H1 (cell line): ENCODE results near the gene COMMD1. TPM values are rescaled to one million over a fixed set of nuclear protein-coding genes. Genes with fewer than 3 reads are reported as not detected.

Experiments
- CTCF ChIA-PET: fragments of 300-600 bp; sonication (Branson Sonifier 250); formaldehyde crosslinking; loops from one replicate; lab custom pipeline; 2021; ENCODE audit not compliant: partially characterized antibody; lab: Charles Lee
- POLR2A ChIA-PET: fragments of 300-600 bp; sonication (Branson Sonifier 250); formaldehyde crosslinking; loops from one replicate; lab custom pipeline; 2021; ENCODE audit warnings: inconsistent platforms; ENCODE audit not compliant: partially characterized antibody; lab: Charles Lee
- DNase-seq, 2 experiments: peaks; one replicate each; pipeline versions ENCODE4 v3.0.0 to v3.0.0-alpha.2; 2010 to 2022; ENCODE audit warnings: low spot score in 2 of 2, low read depth in 1 of 2, mixed read lengths in 1 of 2
- FAIRE-seq: peaks from 2 replicates; lab custom pipeline; 2011; peaks lifted over from hg19 to GRCh38; lab: Jason Lieb, UNC
- H2AFZ ChIP-seq: 2 replicates; pipeline ENCODE4 v1.8.1; 2012; ENCODE audit warnings: low read length, inconsistent platforms
- H2AK5ac ChIP-seq: 2 replicates; pipeline ENCODE4 v1.6.1; 2013; ENCODE audit warnings: low read depth, low read length
- H2BK120ac ChIP-seq: replicated peaks from 2 replicates; pipeline ENCODE3; 2013; ENCODE audit warnings: low read depth, low read length, inconsistent platforms
- H2BK12ac ChIP-seq: 2 replicates; pipeline ENCODE4 v1.6.1; 2013; ENCODE audit warnings: low read depth, low read length
- H2BK15ac ChIP-seq: 2 replicates; pipeline ENCODE4 v1.6.1; 2013; ENCODE audit warnings: low read length
- H2BK20ac ChIP-seq: 2 replicates; pipeline ENCODE4 v1.6.1; 2013; ENCODE audit warnings: low read length
- H2BK5ac ChIP-seq: 2 replicates; pipeline ENCODE4 v1.6.1; 2013; ENCODE audit warnings: low read depth, low read length
- H3K14ac ChIP-seq: 2 replicates; pipeline ENCODE4 v1.6.1; 2013; ENCODE audit warnings: inconsistent platforms; ENCODE audit not compliant: insufficient read length
- H3K18ac ChIP-seq: 2 replicates; pipeline ENCODE4 v1.6.1; 2013; ENCODE audit warnings: low read length; ENCODE audit errors: extremely low read depth
- H3K23ac ChIP-seq: 2 replicates; pipeline ENCODE4 v1.6.1; 2013; ENCODE audit warnings: inconsistent platforms; ENCODE audit not compliant: insufficient read length
- H3K23me2 ChIP-seq: 2 replicates; pipeline ENCODE4 v1.6.1; 2013; ENCODE audit warnings: low read depth, low read length
- H3K27ac ChIP-seq: 2 replicates; pipeline ENCODE4 v1.6.1; 2011; ENCODE audit warnings: low read depth, low read length, inconsistent platforms
- H3K27me3 ChIP-seq, 4 experiments: replicated peaks in 1 of 4; 1 replicate in 1 of 4; 2 replicates in 3 of 4; pipeline versions ENCODE4 v1.6.1 to v1.8.1; 2011 to 2013; ENCODE audit warnings: low read length in 3 of 4, mild to moderate bottlenecking in 3 of 4, inconsistent platforms in 2 of 4, mixed read lengths in 2 of 4, moderate library complexity in 1 of 4; ENCODE audit not compliant: control insufficient read depth in 3 of 4, insufficient read depth in 3 of 4; ENCODE audit errors: extremely low read depth in 1 of 4
- H3K36me3 ChIP-seq, 4 experiments: 2 replicates each; pipeline versions ENCODE4 v1.6.1 to v1.8.1; 2011 to 2013; ENCODE audit warnings: mild to moderate bottlenecking in 4 of 4, low read length in 3 of 4, moderate library complexity in 2 of 4, control low read depth in 1 of 4, inconsistent platforms in 1 of 4; ENCODE audit not compliant: insufficient read depth in 4 of 4, control insufficient read depth in 2 of 4
- H3K4ac ChIP-seq: replicated peaks from 2 replicates; pipeline ENCODE3; 2013; ENCODE audit warnings: low read length, low read depth, mixed read lengths, inconsistent platforms; ENCODE audit not compliant: insufficient read length
- H3K4me1 ChIP-seq, 4 experiments: replicated peaks in 1 of 4; 1 replicate in 1 of 4; 2 replicates in 3 of 4; pipeline versions ENCODE4 v1.6.1 to v1.8.1; 2011 to 2013; ENCODE audit warnings: low read length in 3 of 4, inconsistent platforms in 2 of 4, mixed read lengths in 1 of 4; ENCODE audit not compliant: insufficient read depth in 4 of 4, control insufficient read depth in 3 of 4
- H3K4me2 ChIP-seq, 2 experiments: 2 replicates each; pipeline versions ENCODE4 v1.6.1 to v1.8.1; 2011 to 2013; ENCODE audit warnings: low read depth in 2 of 2, low read length in 2 of 2, control low read depth in 1 of 2, inconsistent platforms in 1 of 2, mild to moderate bottlenecking in 1 of 2; ENCODE audit not compliant: insufficient read depth in 1 of 2
- H3K4me3 ChIP-seq, 4 experiments: fragments of 200-600, 300-600 bp in 1 of 4; sonication (generic), shearing (Covaris generic), sonication (Bioruptor Twin) in 1 of 4; 2 replicates each; pipeline versions ENCODE4 v1.5.1 to v1.8.1; 2011 to 2016; ENCODE audit warnings: low read length in 4 of 4, low read depth in 3 of 4, control low read depth in 2 of 4, inconsistent platforms in 2 of 4, mild to moderate bottlenecking in 2 of 4, mixed read lengths in 1 of 4, moderate library complexity in 1 of 4; ENCODE audit not compliant: insufficient read depth in 2 of 4; ENCODE audit errors: extremely low read depth in 1 of 4
- H3K56ac ChIP-seq: replicated peaks from 2 replicates; pipeline ENCODE3; 2013; ENCODE audit warnings: low read depth, mild to moderate bottlenecking, mixed read lengths, low read length, inconsistent platforms; ENCODE audit not compliant: insufficient read length
- H3K79me1 ChIP-seq: 2 replicates; pipeline ENCODE4 v1.6.1; 2013; ENCODE audit warnings: low read depth, low read length, control low read depth
- H3K79me2 ChIP-seq, 2 experiments: 2 replicates each; pipeline versions ENCODE4 v1.6.1 to v1.8.1; 2012 to 2013; ENCODE audit warnings: low read length in 2 of 2, mild to moderate bottlenecking in 2 of 2, inconsistent platforms in 1 of 2; ENCODE audit not compliant: insufficient read depth in 2 of 2, control insufficient read depth in 1 of 2
- H3K9ac ChIP-seq, 4 experiments: replicated peaks in 1 of 4; 1 replicate in 1 of 4; 2 replicates in 3 of 4; pipeline versions ENCODE4 v1.6.1 to v1.8.1; 2011 to 2013; ENCODE audit warnings: low read depth in 3 of 4, low read length in 3 of 4, control low read depth in 2 of 4, mild to moderate bottlenecking in 2 of 4, moderate library complexity in 2 of 4, inconsistent platforms in 1 of 4; ENCODE audit errors: extremely low read depth in 1 of 4
- H3K9me3 ChIP-seq, 2 experiments: 2 replicates each; pipeline versions ENCODE4 v1.6.1 to v1.8.1; 2012 to 2013; ENCODE audit warnings: mild to moderate bottlenecking in 2 of 2, moderate library complexity in 2 of 2, control low read depth in 1 of 2, inconsistent platforms in 1 of 2, low read depth in 1 of 2, low read length in 1 of 2, mixed read lengths in 1 of 2; ENCODE audit not compliant: insufficient read depth in 2 of 2
- H4K20me1 ChIP-seq, 2 experiments: replicated peaks in 1 of 2; 2 replicates each; pipeline versions ENCODE3 to v1.8.1; 2011 to 2013; ENCODE audit warnings: inconsistent platforms in 2 of 2, low read length in 2 of 2, mild to moderate bottlenecking in 1 of 2; ENCODE audit not compliant: insufficient read depth in 2 of 2, control insufficient read depth in 1 of 2
- H4K5ac ChIP-seq: 2 replicates; pipeline ENCODE4 v1.6.1; 2013; ENCODE audit warnings: low read length, low read depth, mixed read lengths, inconsistent platforms; ENCODE audit not compliant: insufficient read length
- H4K8ac ChIP-seq: 2 replicates; pipeline ENCODE4 v1.8.0; 2013; ENCODE audit warnings: mild to moderate bottlenecking, moderate library complexity, low read length, inconsistent platforms; ENCODE audit not compliant: insufficient read depth; ENCODE audit errors: extremely low read depth
- H4K91ac ChIP-seq: replicated peaks from 2 replicates; pipeline ENCODE3; 2013; ENCODE audit warnings: low read length, mixed read lengths, inconsistent platforms; ENCODE audit not compliant: insufficient read length
- BACH1 ChIP-seq: IDR thresholded peaks from 2 replicates; pipeline ENCODE4 v1.6.1; 2012; ENCODE audit warnings: low read length, improper control_type of control experiment
- CBX8 ChIP-seq: fragments of 300-800, 300-1000 bp; sonication (generic); IDR thresholded peaks from 2 replicates; pipeline ENCODE4 v1.7.1; 2016; ENCODE audit warnings: low read depth, low read length, borderline replicate concordance
- CHD2 ChIP-seq: IDR thresholded peaks from 2 replicates; pipeline ENCODE4 v1.6.1; 2012; ENCODE audit warnings: low read length, improper control_type of control experiment
- CTBP2 ChIP-seq: IDR thresholded peaks from 2 replicates; pipeline ENCODE4 v1.7.0; 2011; ENCODE audit warnings: borderline replicate concordance, mild to moderate bottlenecking, moderate library complexity, mixed read lengths, low read length; ENCODE audit not compliant: insufficient read depth, insufficient read length
- EGR1 ChIP-seq: IDR thresholded peaks from 2 replicates; pipeline ENCODE4 v1.6.1; 2011; ENCODE audit warnings: low read depth, low read length, borderline replicate concordance
- EZH2 ChIP-seq: fragments of 200-600 bp; sonication (generic); IDR thresholded peaks from 2 replicates; pipeline ENCODE4 v1.7.1; 2012; ENCODE audit warnings: low read depth, mild to moderate bottlenecking, moderate library complexity, low read length, inconsistent platforms; ENCODE audit not compliant: severe bottlenecking
- FOSL1 ChIP-seq: IDR thresholded peaks from 2 replicates; pipeline ENCODE4 v1.6.1; 2011; ENCODE audit warnings: mild to moderate bottlenecking, low read depth, low read length, moderate library complexity; ENCODE audit not compliant: insufficient read depth
- GABPA ChIP-seq: IDR thresholded peaks from 2 replicates; pipeline ENCODE4 v1.6.1; 2011; ENCODE audit warnings: mild to moderate bottlenecking, low read length, moderate library complexity, borderline replicate concordance; ENCODE audit not compliant: insufficient read depth
- HDAC2 ChIP-seq, 2 experiments: fragments of 300-600 bp in 1 of 2; sonication (generic) in 1 of 2; IDR thresholded peaks; 2 replicates each; pipeline ENCODE4 v1.6.1; 2011 to 2012; ENCODE audit warnings: low read depth in 2 of 2, low read length in 2 of 2, mild to moderate bottlenecking in 2 of 2, moderate library complexity in 2 of 2, borderline replicate concordance in 1 of 2, inconsistent platforms in 1 of 2
- KDM5A ChIP-seq: fragments of 200-600 bp; IDR thresholded peaks from 2 replicates; pipeline ENCODE4 v1.7.1; 2012; ENCODE audit warnings: mild to moderate bottlenecking, low read length, inconsistent platforms, mixed read lengths
- SIN3A ChIP-seq, 2 experiments: IDR thresholded peaks in 1 of 2; conservative IDR thresholded peaks in 1 of 2; 2 replicates each; pipeline ENCODE4 v1.6.1; 2011 to 2012; ENCODE audit warnings: low read length in 2 of 2, improper control_type of control experiment in 1 of 2, low read depth in 1 of 2, mild to moderate bottlenecking in 1 of 2
- SIRT6 ChIP-seq: IDR thresholded peaks from one replicate; pipeline ENCODE4 v1.7.1; 2012; ENCODE audit warnings: low read length, inconsistent platforms
- SRF ChIP-seq: IDR thresholded peaks from 2 replicates; pipeline ENCODE4 v1.6.1; 2011; ENCODE audit warnings: mild to moderate bottlenecking, low read depth, low read length, moderate library complexity
- WGBS, 2 experiments: shearing (Covaris generic) in 1 of 2; methylation state at CpG; one replicate each; pipeline versions ENCODE4 v1.1.6 to v1.1.7; 2013 to 2015; ENCODE audit warnings: low lambda C conversion rate in 2 of 2, mixed read lengths in 2 of 2, inconsistent platforms in 1 of 2, low coverage in 1 of 2, missing lambda C conversion rate in 1 of 2; ENCODE audit not compliant: insufficient replicate concordance in 2 of 2, insufficient coverage in 1 of 2, insufficient read length in 1 of 2; ENCODE audit errors: extremely low coverage in 1 of 2, missing lambda C conversion rate in 1 of 2; 5-methylcytosine and 5-hydroxymethylcytosine counted together
- polyA plus RNA-seq, 7 experiments: library from polyadenylated mRNA; depleted of rRNA in 3 of 7; stranded (reverse) in 5 of 7; unstranded in 2 of 7; fragments of >200 nt in 5 of 7; fragments of 200-250 nt in 2 of 7; gene quantifications; 1 replicate in 5 of 7; 2 replicates in 1 of 7; 4 replicates in 1 of 7; pipeline versions ENCODE4 v1.2.1 to v1.2.3, GENCODE V29; 2011 to 2013; ENCODE audit warnings: missing spikeins in 2 of 7, mixed read lengths in 2 of 7
- total RNA-seq: library from RNA; stranded (reverse); fragmentation: NEBNext Ultra II Directional; extraction: Animal tissue kit (Norgen Biotek cat#: 25700); gene quantifications from 2 replicates; pipeline ENCODE4 v1.2.1, GENCODE V29; 2021

Gene COMMD1
- total and polyA plus RNA-seq, 2 of the 8 experiments (the other 6 are each of a cell fraction or from before 2014, with no cell fraction given) = 23.5 to 28.3 TPM

GRCh38 chr2:62178741-62179271, 273.3 kb downstream of the COMMD1 start:
- POLR2A ChIA-PET = interaction anchor here (0.6 kb wide), 2 partner anchors 15 to 568 kb away, joined by 3 read pairs; no protein-coding TSS in a partner anchor
- no peak for DNase-seq
- TF ChIP-seq HDAC2 (IDR thresholded peaks at IDR 0.05; ENCODE audit: borderline replicate concordance in 1 of 2, low read depth in 2 of 2, low read length in 2 of 2) (no peak), SRF (no peak), BACH1 (no peak), FOSL1 (no peak), EZH2 (no peak), CHD2 (no peak), KDM5A (no peak), CTBP2 (no peak), EGR1 (no peak), CBX8 (no peak), SIRT6 (no peak), GABPA (no peak), SIN3A (conservative IDR thresholded peaks at IDR 0.05 in 1 of 2, IDR thresholded peaks at IDR 0.05 in 1 of 2; ENCODE audit: low read depth in 1 of 2, low read length in 2 of 2) (no peak)

More at GRCh38 chr2:62178741-62179271, 273.3 kb downstream of the COMMD1 start:
- FAIRE-seq = no peak
- no peak overlapping the region for H3K14ac ChIP-seq
- H3K23me2 ChIP-seq = no peaks in the 10 kb centered on the region
- H3K23ac ChIP-seq = no peak overlapping the region
- H3K36me3 ChIP-seq = no peaks in the 10 kb centered on the region
- H4K5ac ChIP-seq = no peak overlapping the region
- no peak overlapping the region for H3K4me2 ChIP-seq
- no peak overlapping the region for H2AFZ ChIP-seq
- H3K18ac ChIP-seq = no peak overlapping the region
- no peak overlapping the region for H2BK15ac ChIP-seq
- CTCF ChIA-PET = interaction anchor here (0.5 to 1.2 kb wide), 3 partner anchors 20 to 119 kb away, joined by 3 read pairs; no protein-coding TSS in a partner anchor
- no peaks in the 10 kb centered on the region for H3K79me1 ChIP-seq
- no peak overlapping the region for H3K4ac ChIP-seq
- H3K9ac ChIP-seq = no peak overlapping the region
- no peaks in the 10 kb centered on the region for H4K20me1 ChIP-seq
- H2BK5ac ChIP-seq = no peak overlapping the region
- no peak overlapping the region for H2BK120ac ChIP-seq
- 95% methylated on average over 5 of the region's 5 CpGs; no CpG with 5 or more reads in 1 of the 2 experiments for WGBS, 2 experiments
- H3K27me3 ChIP-seq = no peaks in the 10 kb centered on the region
- H3K4me1 ChIP-seq = peaks cover 0 to 11% (median 0%) of the 10 kb centered on the region in 4 experiments; a peak in 2 of 7 replicates
- H3K9me3 ChIP-seq = no peaks in the 10 kb centered on the region
- H4K8ac ChIP-seq = no peak overlapping the region
- no peak overlapping the region for H2BK20ac ChIP-seq
- H4K91ac ChIP-seq = no peak overlapping the region
- H2BK12ac ChIP-seq = no peak overlapping the region
- H2AK5ac ChIP-seq = no peak overlapping the region
- no peak overlapping the region for H3K56ac ChIP-seq
- H3K79me2 ChIP-seq = no peaks in the 10 kb centered on the region
- no peak overlapping the region for H3K27ac ChIP-seq
- H3K4me3 ChIP-seq = no peak overlapping the region
